ENCODE results near the gene CRISPLD2.

The CRISPLD2 gene

GRCh38 chr16:84884596-84885341 is 65.0 kb downstream of the CRISPLD2 start:
- DNase-seq (ENCODE audit: low read depth in 2 of 2), result no peak

GRCh38 chr16:84885342-84885910 is 65.6 kb downstream of the CRISPLD2 start:
- DNase-seq (ENCODE audit: low read depth in 2 of 2), result no peak

GRCh38 chr16:84886497-84887090 is 66.8 kb downstream of the CRISPLD2 start:
- DNase-seq (ENCODE audit: low read depth in 2 of 2), result no peak

- DNase-seq (ENCODE audit: low read depth in 2 of 2), result no peak
Observed at GRCh38 chr16:84887207-84887606, 67.4 kb downstream of the CRISPLD2 start.

- no peak for DNase-seq (ENCODE audit: low read depth in 2 of 2)
Observed at GRCh38 chr16:84888450-84888849, 68.7 kb downstream of the CRISPLD2 start.

- no peak for DNase-seq (ENCODE audit: low read depth in 2 of 2)
Observed at GRCh38 chr16:84889066-84889465, 69.3 kb downstream of the CRISPLD2 start.

- no peak for DNase-seq (ENCODE audit: low read depth in 2 of 2)
Observed at GRCh38 chr16:84890427-84890826, 70.6 kb downstream of the CRISPLD2 start.

- no peak for DNase-seq (ENCODE audit: low read depth in 2 of 2)
Observed at GRCh38 chr16:84891149-84891795, 71.5 kb downstream of the CRISPLD2 start.

- DNase-seq (ENCODE audit: low read depth in 2 of 2), result no peak
Observed at GRCh38 chr16:84892097-84892496, 72.3 kb downstream of the CRISPLD2 start.

- DNase-seq (ENCODE audit: low read depth in 2 of 2), result no peak
Observed at GRCh38 chr16:84893467-84893848, 73.7 kb downstream of the CRISPLD2 start.

- DNase-seq (ENCODE audit: low read depth in 2 of 2), result no peak
Observed at GRCh38 chr16:84893849-84894599, 74.2 kb downstream of the CRISPLD2 start.

GRCh38 chr16:84895016-84895415 is 75.2 kb downstream of the CRISPLD2 start:
- no peak for DNase-seq (ENCODE audit: low read depth in 2 of 2)

GRCh38 chr16:84896847-84897246 is 77.1 kb downstream of the CRISPLD2 start:
- no peak for DNase-seq (ENCODE audit: low read depth in 2 of 2)

- no peak for DNase-seq (ENCODE audit: low read depth in 2 of 2)
Observed at GRCh38 chr16:84897911-84898377, 78.2 kb downstream of the CRISPLD2 start.

- no peak for DNase-seq (ENCODE audit: low read depth in 2 of 2)
Observed at GRCh38 chr16:84898447-84898846, 78.7 kb downstream of the CRISPLD2 start.

- DNase-seq (ENCODE audit: low read depth in 2 of 2), result no peak
Observed at GRCh38 chr16:84899414-84899813, 79.6 kb downstream of the CRISPLD2 start.

- DNase-seq (ENCODE audit: low read depth in 2 of 2), result no peak
Observed at GRCh38 chr16:84905965-84906460, 86.2 kb downstream of the CRISPLD2 start.

- no peak for DNase-seq (ENCODE audit: low read depth in 2 of 2)
Observed at GRCh38 chr16:84907051-84907450, 87.3 kb downstream of the CRISPLD2 start.

- no peak for DNase-seq (ENCODE audit: low read depth in 2 of 2)
Observed at GRCh38 chr16:84907575-84907974, 87.8 kb downstream of the CRISPLD2 start.

GRCh38 chr16:84909476-84910085 is 89.8 kb downstream of the CRISPLD2 start:
- DNase-seq (ENCODE audit: low read depth in 2 of 2), result no peak
